Tibial nerve (tissue), 4 donors: ENCODE measurements around the gene ZNF366. TPM values are rescaled to one million over a fixed set of nuclear protein-coding genes. Genes with fewer than 3 reads are reported as not detected.

Experiments
- DNase-seq, 2 donors: peaks; one replicate each; pipeline ENCODE4 v3.0.0-alpha.2; 2019; ENCODE audit warnings: low spot score in 2 of 2
- H3K27ac ChIP-seq, 4 donors: fragments of 200-600 bp; sonication (generic) in 3 of 4; one replicate each; pipeline ENCODE4 v1.5.1; 2017 to 2019; ENCODE audit warnings: mild to moderate bottlenecking in 1 of 4
- H3K27me3 ChIP-seq, 2 donors: fragments of 200-600 bp; sonication (generic) in 1 of 2; one replicate each; pipeline versions ENCODE4 v1.5.1 to v1.6.0; 2017 to 2019
- H3K36me3 ChIP-seq, 3 donors: fragments of 200-600 bp; sonication (generic); one replicate each; pipeline ENCODE4 v1.5.1; 2018 to 2019
- H3K4me1 ChIP-seq, 4 donors: fragments of 200-600 bp; sonication (generic) in 3 of 4; one replicate each; pipeline ENCODE4 v1.5.1; 2017 to 2019
- H3K4me3 ChIP-seq, 4 donors: fragments of 200-600 bp; sonication (generic) in 3 of 4; one replicate each; pipeline ENCODE4 v1.5.1; 2017 to 2019; ENCODE audit warnings: mild to moderate bottlenecking in 1 of 4, moderate library complexity in 1 of 4
- H3K9me3 ChIP-seq, 4 donors: fragments of 200-600 bp; sonication (generic) in 3 of 4; one replicate each; pipeline ENCODE4 v1.5.1; 2017 to 2019
- CTCF ChIP-seq, 5 experiments: fragments of 200-600 bp in 3 of 5; fragments of 450-650 bp in 2 of 5; sonication (generic) in 3 of 5; IDR thresholded peaks; one replicate each; pipeline ENCODE4 v1.5.1; 2016 to 2019; ENCODE audit warnings: antibody characterized with exemption in 5 of 5, mild to moderate bottlenecking in 3 of 5, moderate library complexity in 2 of 5
- EP300 ChIP-seq, 2 donors: sonication (generic); formaldehyde crosslinking; IDR thresholded peaks; one replicate each; pipeline ENCODE4 v1.6.1; 2017; ENCODE audit warnings: antibody characterized with exemption in 2 of 2, mild to moderate bottlenecking in 1 of 2
- POLR2A ChIP-seq, 2 donors: fragments of 450-650 bp; IDR thresholded peaks; one replicate each; pipeline ENCODE4 v1.6.1; 2017; ENCODE audit warnings: antibody characterized with exemption in 2 of 2, mild to moderate bottlenecking in 2 of 2, moderate library complexity in 2 of 2
- WGBS, 2 donors: methylation state at CpG; one replicate each; pipeline ENCODE4 v1.1.5; 2018; 5-methylcytosine and 5-hydroxymethylcytosine counted together
- total RNA-seq, 4 donors: library from RNA; depleted of rRNA; stranded (reverse); fragments of >200 nt; gene quantifications; one replicate each; pipeline ENCODE4 v1.1.0, GENCODE V29; 2016

ZNF366 gene
- total RNA-seq, 4 donors from 2014 or later, result 3.3 to 10.6 (median 5.2) TPM

GRCh38 chr5:72476275-72476674, 30.9 kb downstream of the ZNF366 start:
- no peaks in the 10 kb centered on the region for H3K36me3 ChIP-seq
- no peaks in the 10 kb centered on the region for H3K9me3 ChIP-seq
- no peaks in the 10 kb centered on the region for H3K27me3 ChIP-seq
- TF ChIP-seq EP300 (IDR thresholded peaks at IDR 0.05) (no peak), POLR2A (IDR thresholded peaks at IDR 0.05) (no peak), CTCF (IDR thresholded peaks at IDR 0.05) (no peak)
- DNase-seq, result no peak
- peaks cover 0 to 4% (median 0%) of the 10 kb centered on the region in 4 donors for H3K4me1 ChIP-seq
- no peak overlapping the region for H3K4me3 ChIP-seq
- WGBS, 2 donors, result 97 to 98% methylated on average over 2 of the region's 2 CpGs
- H3K27ac ChIP-seq, result no peak overlapping the region

- no peak for TF ChIP-seq CTCF (IDR thresholded peaks at IDR 0.05)
- TF ChIP-seq EP300 (IDR thresholded peaks at IDR 0.05), result no peak
- TF ChIP-seq POLR2A (IDR thresholded peaks at IDR 0.05), result no peak
- Histone ChIP-seq H3K36me3 (no peaks in the 10 kb centered on the region), H3K9me3 (no peaks in the 10 kb centered on the region), H3K4me3 (no peak overlapping the region), H3K27me3 (no peaks in the 10 kb centered on the region), H3K4me1 (peaks cover 0 to 4% (median 0%) of the 10 kb centered on the region in 4 donors), H3K27ac (no peak overlapping the region)
- DNase-seq, result no peak
These were observed 32.7 kb downstream of the ZNF366 start for GRCh38 chr5:72474516-72474915.

GRCh38 chr5:72474046-72474500, 33.1 kb downstream of the ZNF366 start:
- DNase-seq, result no peak
- TF ChIP-seq POLR2A (IDR thresholded peaks at IDR 0.05) (no peak), EP300 (IDR thresholded peaks at IDR 0.05) (no peak), CTCF (IDR thresholded peaks at IDR 0.05) (no peak)
- 33 to 42% methylated on average over 1 of the region's 1 CpG for WGBS, 2 donors
- H3K36me3 ChIP-seq, result no peaks in the 10 kb centered on the region
- peaks cover 0 to 4% (median 0%) of the 10 kb centered on the region in 4 donors for H3K4me1 ChIP-seq
- no peaks in the 10 kb centered on the region for H3K27me3 ChIP-seq
- H3K27ac ChIP-seq, result no peak overlapping the region
- no peak overlapping the region for H3K4me3 ChIP-seq
- H3K9me3 ChIP-seq, result no peaks in the 10 kb centered on the region

- no peaks in the 10 kb centered on the region for H3K9me3 ChIP-seq
- 50 to 52% methylated on average over 6 of the region's 6 CpGs for WGBS, 2 donors
- no peak for DNase-seq
- no peaks in the 10 kb centered on the region for H3K27me3 ChIP-seq
- no peak overlapping the region for H3K27ac ChIP-seq
- TF ChIP-seq EP300 (IDR thresholded peaks at IDR 0.05), result peak in 1 of 2 donors; percentile 19
- no peak for TF ChIP-seq POLR2A (IDR thresholded peaks at IDR 0.05)
- no peaks in the 10 kb centered on the region for H3K36me3 ChIP-seq
- peaks cover 0 to 4% (median 0%) of the 10 kb centered on the region in 4 donors for H3K4me1 ChIP-seq
- no peak overlapping the region for H3K4me3 ChIP-seq
These were observed 34.4 kb downstream of the ZNF366 start for GRCh38 chr5:72472666-72473422.

- WGBS, 2 donors, result 67 to 71% methylated on average over 1 of the region's 1 CpG
- Histone ChIP-seq H3K9me3 (no peaks in the 10 kb centered on the region), H3K4me1 (peaks cover 0 to 4% (median 0%) of the 10 kb centered on the region in 4 donors), H3K27ac (peak overlapping the region in 1 of 4 donors; percentile 11), H3K4me3 (no peak overlapping the region), H3K36me3 (no peaks in the 10 kb centered on the region), H3K27me3 (no peaks in the 10 kb centered on the region)
- TF ChIP-seq CTCF (IDR thresholded peaks at IDR 0.05) (no peak), POLR2A (IDR thresholded peaks at IDR 0.05) (no peak), EP300 (IDR thresholded peaks at IDR 0.05) (no peak)
- DNase-seq, result no peak
These were observed 35.2 kb downstream of the ZNF366 start for GRCh38 chr5:72472031-72472430.
